ENCODE measurements around the gene SIK3.

SIK3 gene

DNA sequence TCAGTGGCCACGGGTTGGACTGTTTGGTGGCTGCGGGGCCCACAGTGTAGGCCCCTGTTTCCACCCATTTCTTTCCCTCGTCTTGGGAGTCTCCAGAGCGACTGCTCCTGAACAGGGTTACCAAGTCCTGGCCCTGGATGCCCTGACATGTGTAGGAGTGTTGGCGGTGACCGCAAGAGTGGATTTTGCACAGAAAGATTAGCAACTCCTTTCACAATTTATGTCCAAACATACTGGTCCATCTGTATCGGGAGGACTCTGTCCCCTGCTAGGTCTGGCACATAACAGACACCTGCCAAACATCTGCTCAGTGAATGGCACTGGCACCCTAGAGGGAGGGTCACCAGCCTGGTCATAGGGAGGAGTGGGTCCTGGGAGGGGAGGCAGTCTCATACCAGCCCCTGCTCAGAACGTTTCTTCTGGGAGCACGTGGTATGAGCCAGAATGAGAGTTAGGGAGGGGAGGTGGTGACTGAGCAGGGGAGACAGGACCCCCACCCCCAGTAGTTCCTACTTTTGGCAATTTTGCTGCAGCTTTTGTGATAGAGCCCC lies 257.4 kb downstream of the SIK3 start:
- Histone ChIP-seq H3K27me3 (ENCODE audit: insufficient read depth, low read length, poor library complexity) (no peaks in the 10 kb centered on the region), H3K4me2 (ENCODE audit: insufficient read depth, low read length) (no peak overlapping the region), H3K27ac (ENCODE audit: low read length) (no peak overlapping the region), H3K9me3 (ENCODE audit: insufficient read depth, low read length, severe bottlenecking) (no peaks in the 10 kb centered on the region), H2AFZ (ENCODE audit: low read depth, low read length) (no peak overlapping the region), H3K9ac (ENCODE audit: low read depth, low read length) (no peak overlapping the region), H4K20me1 (ENCODE audit: insufficient read depth, low read length) (no peaks in the 10 kb centered on the region), H3K36me3 (ENCODE audit: insufficient read depth, low read length) (peaks cover 19% of the 10 kb centered on the region), H3K79me2 (ENCODE audit: insufficient read depth, low read length) (no peaks in the 10 kb centered on the region), H3K4me1 (ENCODE audit: insufficient read depth, low read length) (peaks cover 10% of the 10 kb centered on the region), H3K4me3 (ENCODE audit: low read depth in 1 of 2, low read length in 2 of 2) (no peak overlapping the region)
- no peak for DNase-seq
- TF ChIP-seq, protein P1, sequence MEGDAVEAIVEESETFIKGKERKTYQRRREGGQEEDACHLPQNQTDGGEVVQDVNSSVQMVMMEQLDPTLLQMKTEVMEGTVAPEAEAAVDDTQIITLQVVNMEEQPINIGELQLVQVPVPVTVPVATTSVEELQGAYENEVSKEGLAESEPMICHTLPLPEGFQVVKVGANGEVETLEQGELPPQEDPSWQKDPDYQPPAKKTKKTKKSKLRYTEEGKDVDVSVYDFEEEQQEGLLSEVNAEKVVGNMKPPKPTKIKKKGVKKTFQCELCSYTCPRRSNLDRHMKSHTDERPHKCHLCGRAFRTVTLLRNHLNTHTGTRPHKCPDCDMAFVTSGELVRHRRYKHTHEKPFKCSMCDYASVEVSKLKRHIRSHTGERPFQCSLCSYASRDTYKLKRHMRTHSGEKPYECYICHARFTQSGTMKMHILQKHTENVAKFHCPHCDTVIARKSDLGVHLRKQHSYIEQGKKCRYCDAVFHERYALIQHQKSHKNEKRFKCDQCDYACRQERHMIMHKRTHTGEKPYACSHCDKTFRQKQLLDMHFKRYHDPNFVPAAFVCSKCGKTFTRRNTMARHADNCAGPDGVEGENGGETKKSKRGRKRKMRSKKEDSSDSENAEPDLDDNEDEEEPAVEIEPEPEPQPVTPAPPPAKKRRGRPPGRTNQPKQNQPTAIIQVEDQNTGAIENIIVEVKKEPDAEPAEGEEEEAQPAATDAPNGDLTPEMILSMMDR (IDR thresholded peaks at IDR 0.05; ENCODE audit: borderline replicate concordance, extremely low read depth, low read length, poor library complexity, severe bottlenecking) = no peak
- TF ChIP-seq EZH2 (IDR thresholded peaks at IDR 0.05; ENCODE audit: borderline replicate concordance, low read depth, low read length, severe bottlenecking) = no peak
- ATAC-seq (ENCODE audit: insufficient read depth, low read depth) = no peak

DNA sequence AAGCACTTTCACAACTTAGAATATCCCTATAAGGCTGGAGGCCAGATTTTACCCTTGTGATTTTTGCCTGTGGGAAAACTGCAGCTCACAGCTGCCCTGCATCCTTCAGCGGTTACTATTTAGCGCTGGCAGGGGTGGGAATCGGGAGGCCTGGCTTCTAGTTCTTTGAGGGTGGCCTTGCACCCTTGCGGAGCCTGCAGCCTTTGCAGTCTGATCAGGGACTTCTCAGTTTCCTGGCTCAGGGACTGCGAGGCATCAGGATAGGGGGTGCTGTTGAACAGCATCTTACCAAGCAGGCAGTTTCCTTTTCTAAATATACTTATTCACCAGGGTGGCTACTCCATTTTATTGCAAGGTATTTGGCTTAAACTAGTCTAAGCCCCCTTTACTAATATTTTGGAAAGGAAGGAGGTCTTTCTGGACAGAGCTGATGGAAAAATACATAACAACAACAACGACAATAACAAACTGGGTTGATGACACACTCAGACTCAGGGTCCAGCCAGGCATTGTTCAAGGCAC lies 257.9 kb downstream of the SIK3 start:
- H3K27me3 ChIP-seq (ENCODE audit: insufficient read depth, low read length, poor library complexity) = no peaks in the 10 kb centered on the region
- no peaks in the 10 kb centered on the region for H3K79me2 ChIP-seq (ENCODE audit: insufficient read depth, low read length)
- DNase-seq (peak; percentile 33), ATAC-seq (ENCODE audit: insufficient read depth, low read depth) (no peak)
- H3K4me3 ChIP-seq (ENCODE audit: low read depth in 1 of 2, low read length in 2 of 2) = no peak overlapping the region
- H3K36me3 ChIP-seq (ENCODE audit: insufficient read depth, low read length) = peaks cover 13% of the 10 kb centered on the region
- no peak overlapping the region for H3K9ac ChIP-seq (ENCODE audit: low read depth, low read length)
- H3K27ac ChIP-seq (ENCODE audit: low read length) = no peak overlapping the region
- TF ChIP-seq, protein P1 (IDR thresholded peaks at IDR 0.05; ENCODE audit: borderline replicate concordance, extremely low read depth, low read length, poor library complexity, severe bottlenecking) = peak; percentile 60
- TF ChIP-seq EZH2 (IDR thresholded peaks at IDR 0.05; ENCODE audit: borderline replicate concordance, low read depth, low read length, severe bottlenecking) = no peak
- no peaks in the 10 kb centered on the region for H4K20me1 ChIP-seq (ENCODE audit: insufficient read depth, low read length)
- no peak overlapping the region for H2AFZ ChIP-seq (ENCODE audit: low read depth, low read length)
- no peak overlapping the region for H3K4me2 ChIP-seq (ENCODE audit: insufficient read depth, low read length)
- peaks cover 15% of the 10 kb centered on the region for H3K4me1 ChIP-seq (ENCODE audit: insufficient read depth, low read length)
- no peaks in the 10 kb centered on the region for H3K9me3 ChIP-seq (ENCODE audit: insufficient read depth, low read length, severe bottlenecking)

DNA sequence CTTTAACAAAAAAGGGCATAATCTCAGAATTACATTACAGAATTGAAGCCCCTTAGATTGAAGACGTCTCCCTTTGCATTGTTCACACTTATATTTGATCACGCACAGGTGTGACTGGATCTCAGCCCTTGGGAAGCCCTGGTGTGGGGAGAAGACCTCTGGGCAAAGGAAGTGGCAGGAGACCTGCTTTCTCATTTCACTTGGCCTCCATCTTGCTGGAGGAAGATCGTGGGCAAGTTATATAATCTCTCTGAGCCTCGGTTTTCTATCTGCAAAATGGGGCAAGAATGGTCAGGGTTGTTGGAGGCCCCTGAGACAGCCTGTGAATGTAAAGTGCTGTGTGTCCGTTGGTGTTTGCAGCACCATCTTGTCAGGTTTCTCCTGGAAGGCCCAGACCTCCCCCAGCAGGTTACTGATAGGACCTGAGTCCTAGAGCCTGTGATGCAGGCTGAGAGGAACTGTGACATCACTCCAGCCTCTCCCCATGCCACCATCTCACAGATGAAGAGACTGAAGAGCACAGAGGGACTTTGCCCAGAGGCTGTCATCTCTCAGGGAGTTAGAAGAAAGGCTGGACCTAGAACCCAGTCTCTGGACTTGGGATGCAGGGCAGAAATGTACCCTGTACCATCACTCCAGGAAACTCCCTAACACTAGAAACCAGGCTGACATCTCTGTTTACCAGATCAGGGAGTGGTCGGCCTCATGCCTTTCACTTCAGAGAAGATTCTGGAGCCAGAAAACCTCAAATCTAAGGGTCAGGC lies 259.7 kb downstream of the SIK3 start:
- H3K4me1 ChIP-seq (ENCODE audit: insufficient read depth, low read length) = peaks cover 21% of the 10 kb centered on the region
- H4K20me1 ChIP-seq (ENCODE audit: insufficient read depth, low read length) = no peaks in the 10 kb centered on the region
- no peak overlapping the region for H3K27ac ChIP-seq (ENCODE audit: low read length)
- no peak overlapping the region for H2AFZ ChIP-seq (ENCODE audit: low read depth, low read length)
- no peak overlapping the region for H3K9ac ChIP-seq (ENCODE audit: low read depth, low read length)
- peaks cover 2% of the 10 kb centered on the region; the same call in 1 of the 2 replicates for H3K36me3 ChIP-seq (ENCODE audit: insufficient read depth, low read length)
- ATAC-seq (ENCODE audit: insufficient read depth, low read depth) = no peak
- no peak for DNase-seq
- no peaks in the 10 kb centered on the region for H3K79me2 ChIP-seq (ENCODE audit: insufficient read depth, low read length)
- no peak overlapping the region for H3K4me3 ChIP-seq (ENCODE audit: low read depth in 1 of 2, low read length in 2 of 2)
- H3K9me3 ChIP-seq (ENCODE audit: insufficient read depth, low read length, severe bottlenecking) = no peaks in the 10 kb centered on the region
- H3K27me3 ChIP-seq (ENCODE audit: insufficient read depth, low read length, poor library complexity) = no peaks in the 10 kb centered on the region
- TF ChIP-seq, protein P1 (IDR thresholded peaks at IDR 0.05; ENCODE audit: borderline replicate concordance, extremely low read depth, low read length, poor library complexity, severe bottlenecking) = no peak
- no peak for TF ChIP-seq EZH2 (IDR thresholded peaks at IDR 0.05; ENCODE audit: borderline replicate concordance, low read depth, low read length, severe bottlenecking)
- H3K4me2 ChIP-seq (ENCODE audit: insufficient read depth, low read length) = no peak overlapping the region
